Ovary (tissue), 3 donors: ENCODE results near the gene SLC45A2.

ENCODE experiments used
- POLR2A ChIP-seq: fragments of 450-650 bp; IDR thresholded peaks from one replicate; pipeline ENCODE4 v1.6.1; 2017; ENCODE audit warnings: antibody characterized with exemption, mild to moderate bottlenecking, moderate library complexity
- TF ChIP-seq, protein P1 (sequence below), 3 donors: fragments of 450-650 bp in 2 of 3; fragments of 200-600 bp in 1 of 3; IDR thresholded peaks; one replicate each; pipeline versions ENCODE4 v1.5.1 to v1.8.0; 2016 to 2022; ENCODE audit warnings: antibody characterized with exemption in 3 of 3, mild to moderate bottlenecking in 1 of 3
- donor health status: DM: no; HTN: no; CAD: no.

GRCh38 chr5:33939556-33940262 is 44.8 kb downstream of the SLC45A2 start:
- TF ChIP-seq, protein P1, sequence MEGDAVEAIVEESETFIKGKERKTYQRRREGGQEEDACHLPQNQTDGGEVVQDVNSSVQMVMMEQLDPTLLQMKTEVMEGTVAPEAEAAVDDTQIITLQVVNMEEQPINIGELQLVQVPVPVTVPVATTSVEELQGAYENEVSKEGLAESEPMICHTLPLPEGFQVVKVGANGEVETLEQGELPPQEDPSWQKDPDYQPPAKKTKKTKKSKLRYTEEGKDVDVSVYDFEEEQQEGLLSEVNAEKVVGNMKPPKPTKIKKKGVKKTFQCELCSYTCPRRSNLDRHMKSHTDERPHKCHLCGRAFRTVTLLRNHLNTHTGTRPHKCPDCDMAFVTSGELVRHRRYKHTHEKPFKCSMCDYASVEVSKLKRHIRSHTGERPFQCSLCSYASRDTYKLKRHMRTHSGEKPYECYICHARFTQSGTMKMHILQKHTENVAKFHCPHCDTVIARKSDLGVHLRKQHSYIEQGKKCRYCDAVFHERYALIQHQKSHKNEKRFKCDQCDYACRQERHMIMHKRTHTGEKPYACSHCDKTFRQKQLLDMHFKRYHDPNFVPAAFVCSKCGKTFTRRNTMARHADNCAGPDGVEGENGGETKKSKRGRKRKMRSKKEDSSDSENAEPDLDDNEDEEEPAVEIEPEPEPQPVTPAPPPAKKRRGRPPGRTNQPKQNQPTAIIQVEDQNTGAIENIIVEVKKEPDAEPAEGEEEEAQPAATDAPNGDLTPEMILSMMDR (IDR thresholded peaks at IDR 0.05) = no peak
- TF ChIP-seq POLR2A = no peak
